Dermis microvascular lymphatic vessel endothelial cell (primary cell): ENCODE results near the gene PKD2L2. TPM values are rescaled to one million over a fixed set of nuclear protein-coding genes. Genes with fewer than 3 reads are reported as not detected.
A peak's percentile ranks its signal among the peaks of the same experiment; 100 is the strongest.
"Not testable (repeated sequence)": the region's sequence is repeated elsewhere in the genome, so short reads cannot be mapped to it uniquely, and the experiment has no call there.

Source experiments
- DNase-seq, 2 donors: peaks; one replicate each; pipeline versions ENCODE4 v3.0.0 to v3.0.0-alpha.2; 2010; ENCODE audit warnings: low read depth in 2 of 2
- total RNA-seq: library from RNA; depleted of rRNA; stranded (reverse); fragments of >200 nt; gene quantifications from 2 replicates; pipeline ENCODE4 v1.2.1, GENCODE V29; 2014

Gene PKD2L2
- total RNA-seq, 1 donor from 2014 or later: not detected

DNA sequence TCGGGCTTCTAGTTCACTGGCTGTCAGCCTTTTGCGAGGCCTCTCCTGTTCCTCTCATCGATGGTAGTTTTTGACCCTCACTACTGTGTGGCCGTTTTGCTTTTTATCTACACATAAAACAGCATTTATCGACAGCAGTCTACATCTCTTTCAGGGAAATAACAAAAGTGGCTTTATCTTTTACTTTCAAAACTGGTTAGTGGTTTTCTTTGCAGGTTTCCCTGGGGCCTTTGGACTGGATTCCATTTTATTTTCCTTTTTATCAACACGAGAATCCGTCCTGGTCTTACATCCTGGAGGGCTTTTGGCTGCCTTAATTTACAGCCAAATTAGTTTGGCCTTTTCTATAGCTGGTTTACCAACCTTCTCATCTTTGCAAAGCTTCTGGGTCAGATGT, 793 bp upstream of the PKD2L2 start:
- no peak for DNase-seq

- no peak for DNase-seq
These were observed 1.6 kb downstream of the PKD2L2 start for GRCh38 chr5:137890845-137891244.

DNA sequence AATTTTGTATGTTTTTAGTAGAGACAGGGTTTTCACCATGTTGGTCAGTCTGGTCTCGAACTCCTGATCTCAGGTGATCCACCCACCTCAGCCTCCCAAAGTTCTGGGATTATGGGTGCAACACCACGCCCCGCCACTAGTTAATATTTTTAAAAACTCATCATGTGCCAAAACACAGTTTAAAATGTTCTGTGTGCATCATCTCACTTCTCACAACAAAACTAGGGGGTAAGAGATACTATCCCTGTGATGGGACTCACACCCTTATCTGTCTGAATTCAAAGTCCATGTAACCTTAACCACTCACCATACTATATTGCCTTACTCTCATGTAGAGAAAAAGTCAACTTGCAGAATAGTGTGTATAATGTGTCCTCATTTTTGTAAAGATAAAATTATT, 2.6 kb downstream of the PKD2L2 start:
- no peak for DNase-seq

DNA sequence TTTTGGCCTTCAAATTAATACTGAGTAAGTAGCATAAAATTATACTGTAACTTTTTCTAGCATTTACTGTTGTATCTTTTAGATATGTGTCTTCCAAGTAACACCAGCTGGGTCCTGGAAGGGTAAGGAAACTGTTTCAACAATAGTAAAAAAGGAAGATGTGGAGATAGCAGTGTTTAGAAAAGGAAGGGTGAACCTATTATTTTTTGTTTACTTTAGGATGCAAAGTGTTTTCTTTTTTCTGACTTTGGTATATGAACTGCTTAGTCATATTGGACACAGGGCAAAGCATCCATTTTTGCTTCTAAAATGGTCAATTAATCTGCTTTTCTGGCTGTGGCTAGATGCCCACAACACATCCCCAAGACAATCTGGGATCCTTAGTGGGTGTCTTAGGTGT, 5.3 kb downstream of the PKD2L2 start:
- DNase-seq: peak in 1 of 2 donors; percentile 42

DNA sequence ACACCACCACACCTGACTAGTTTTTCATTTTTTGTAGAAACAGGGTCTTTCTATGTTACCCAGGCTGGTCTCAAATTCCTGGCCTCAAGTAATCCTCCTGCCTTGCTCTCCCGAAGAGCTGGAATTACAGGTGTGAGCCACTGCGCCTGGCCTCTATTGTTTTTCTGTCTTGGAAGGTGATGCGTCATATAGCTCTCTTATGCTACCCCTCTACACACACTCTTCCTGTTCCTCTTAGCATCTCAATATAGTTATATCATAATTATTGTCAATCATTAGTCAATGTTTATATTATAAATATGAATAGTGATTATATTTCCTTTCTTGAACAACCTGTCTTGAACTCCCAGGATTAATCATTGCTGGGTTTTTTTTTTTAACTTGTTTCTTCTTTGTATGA, 7.3 kb downstream of the PKD2L2 start:
- DNase-seq: peak in 1 of 2 donors; percentile 59

- no peak for DNase-seq
These were observed 10.2 kb downstream of the PKD2L2 start for GRCh38 chr5:137899493-137899892.

GRCh38 chr5:137901011-137901817, 12.0 kb downstream of the PKD2L2 start:
- DNase-seq: no peak

GRCh38 chr5:137902408-137903133, 13.3 kb downstream of the PKD2L2 start:
- DNase-seq: no peak

- no peak for DNase-seq
These were observed 25.5 kb downstream of the PKD2L2 start for GRCh38 chr5:137914758-137915157.

DNA sequence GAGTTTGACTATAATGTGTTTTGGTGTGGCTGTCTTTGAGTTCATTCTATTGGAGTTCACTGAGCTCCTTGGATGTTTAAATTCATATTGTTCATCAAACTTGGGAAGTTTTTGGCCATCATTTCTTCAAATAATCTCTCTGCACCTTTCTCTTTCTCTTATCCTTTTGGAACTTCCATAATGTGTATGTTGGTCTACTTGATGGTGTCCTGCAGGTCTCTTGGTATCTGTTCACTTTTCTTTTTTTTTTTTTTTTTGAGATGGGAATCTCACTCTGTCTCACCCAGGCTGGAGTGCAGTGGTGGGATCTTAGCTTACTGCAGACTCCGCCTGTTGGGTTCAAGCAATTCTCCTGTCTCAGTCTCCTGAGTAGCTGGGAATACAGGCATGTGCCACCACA, 27.7 kb downstream of the PKD2L2 start:
- DNase-seq: no peak

DNA sequence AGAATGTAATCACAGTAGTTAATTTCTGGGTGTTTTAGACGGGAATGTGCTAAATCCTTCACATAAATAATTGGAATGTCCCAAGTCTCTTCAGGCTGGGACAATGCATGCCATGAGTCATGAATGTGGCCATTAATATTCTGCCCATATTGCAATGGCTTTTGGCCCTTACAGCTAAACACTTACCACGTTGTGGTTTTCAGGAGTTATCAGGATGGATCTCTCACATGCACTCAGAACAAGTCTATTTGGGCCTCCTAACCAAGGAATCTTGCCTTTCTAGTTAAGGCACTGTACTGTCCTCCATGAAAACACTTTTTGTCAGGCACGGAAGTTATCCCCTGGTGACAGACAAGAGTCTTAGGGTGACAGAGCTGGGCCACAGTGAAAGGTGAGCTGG, 32.7 kb downstream of the PKD2L2 start:
- DNase-seq: peak in 1 of 2 donors; percentile 2

DNA sequence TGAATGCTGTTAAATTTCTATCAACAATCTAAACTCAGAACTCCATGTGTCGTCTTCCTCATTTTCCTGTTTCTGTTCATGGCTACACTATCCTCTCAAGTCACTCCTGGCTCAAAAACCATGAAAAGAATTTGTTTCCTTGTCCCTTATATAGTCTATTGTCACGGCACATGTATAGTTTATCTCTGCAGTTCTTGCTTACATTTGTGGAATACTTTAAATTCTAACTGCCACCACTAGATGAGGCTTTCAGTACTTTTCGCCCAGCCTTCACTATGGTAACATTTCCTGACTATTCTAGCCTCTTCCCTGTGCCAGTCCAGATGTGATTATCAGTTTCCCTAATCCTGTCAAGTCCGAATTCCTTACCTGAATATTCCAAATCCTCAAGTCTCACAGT, 34.6 kb downstream of the PKD2L2 start:
- peak; percentile 41 to 43 for DNase-seq

DNA sequence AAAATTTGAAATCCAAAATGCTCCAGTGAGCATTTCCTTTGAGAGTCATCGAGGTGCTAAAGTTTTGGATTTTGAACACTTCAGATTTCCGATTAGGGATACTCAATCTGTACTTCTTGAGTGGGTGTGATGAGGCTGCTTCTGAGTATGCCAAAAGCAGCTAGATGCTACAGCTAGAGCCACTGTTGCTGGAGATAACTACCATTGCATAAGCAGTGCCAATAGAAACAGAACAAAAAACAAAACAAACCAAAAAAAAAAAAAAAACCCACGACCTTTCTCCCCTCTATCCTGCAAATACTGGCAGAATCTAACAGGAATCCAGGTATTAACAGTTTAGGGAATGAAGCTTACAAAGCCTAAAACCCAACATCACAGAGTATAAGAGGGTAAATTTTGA, 43.5 kb downstream of the PKD2L2 start:
- DNase-seq: peak in 1 of 2 donors; percentile 11

- DNase-seq: peak in 1 of 2 donors; percentile 5
These were observed 44.2 kb downstream of the PKD2L2 start for GRCh38 chr5:137933491-137933911.

GRCh38 chr5:137935190-137935589, 45.9 kb downstream of the PKD2L2 start:
- DNase-seq: no peak

DNA sequence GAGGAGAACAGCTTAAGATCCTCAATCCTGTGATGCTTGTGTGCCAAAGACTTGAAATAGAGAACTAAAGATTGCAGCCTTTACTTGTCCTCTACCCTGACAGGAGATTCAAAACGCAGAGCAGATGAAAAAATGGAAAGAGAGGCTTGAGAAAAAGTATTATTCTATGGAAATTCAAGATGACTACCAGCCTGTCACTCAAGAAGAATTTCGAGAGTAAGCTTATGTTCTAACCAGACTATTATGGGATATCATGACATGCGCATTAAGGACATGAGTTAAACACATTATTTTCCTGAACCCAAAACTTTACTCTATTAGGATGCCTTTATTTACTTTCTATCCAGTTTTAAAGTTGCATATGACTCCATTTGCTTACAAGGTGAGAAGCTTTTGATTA, 46.4 kb downstream of the PKD2L2 start:
- no peak for DNase-seq

- no peak for DNase-seq
These were observed 48.9 kb downstream of the PKD2L2 start for GRCh38 chr5:137937994-137938750.

GRCh38 chr5:137938751-137939143, 49.5 kb downstream of the PKD2L2 start:
- no peak for DNase-seq

DNA sequence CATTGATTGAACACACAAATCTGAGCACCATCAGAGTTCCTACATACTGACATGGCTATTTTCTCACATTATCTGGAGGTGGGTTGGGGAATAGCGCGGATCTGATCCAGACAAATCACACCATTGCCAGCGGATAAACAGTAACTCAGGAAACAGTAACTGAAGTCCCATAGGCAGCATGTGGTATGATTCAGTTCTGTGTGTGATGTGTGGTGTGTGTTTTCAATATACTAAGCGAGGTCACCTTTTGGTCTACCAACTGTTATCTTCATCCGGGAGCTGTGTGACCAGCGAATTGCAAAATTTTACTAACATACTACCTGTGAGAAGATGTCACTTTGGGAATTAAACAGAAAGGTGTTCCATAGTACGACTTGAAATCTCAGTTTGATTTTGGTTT, 50.1 kb downstream of the PKD2L2 start:
- DNase-seq: no peak

- DNase-seq: not testable (repeated sequence)
These were observed 55.0 kb downstream of the PKD2L2 start for GRCh38 chr5:137944280-137944679.

DNA sequence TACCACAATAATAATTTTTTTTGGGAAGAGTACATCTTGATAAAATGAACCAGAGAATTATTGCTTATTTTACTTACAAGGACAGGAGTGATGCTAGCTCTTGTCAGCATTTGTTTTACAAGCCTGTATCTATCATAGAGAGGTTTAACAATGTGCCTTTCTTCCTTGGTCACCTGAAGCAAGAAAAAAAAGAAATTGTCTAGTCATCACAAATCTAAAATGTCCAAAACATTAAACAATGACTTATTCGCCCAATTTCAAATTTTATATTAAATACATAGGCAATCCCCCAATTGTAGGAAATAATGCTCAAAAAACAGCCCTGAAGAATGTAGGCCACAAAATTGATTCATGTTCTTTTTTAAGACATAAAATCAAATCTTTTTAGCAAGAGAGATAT, 56.6 kb downstream of the PKD2L2 start:
- DNase-seq: no peak
